ENCODE results near the gene RTF2. TPM values are rescaled to one million over a fixed set of nuclear protein-coding genes. Genes with fewer than 3 reads are reported as not detected.
"Not testable (repeated sequence)": the region's sequence is repeated elsewhere in the genome, so short reads cannot be mapped to it uniquely, and the experiment has no call there.

Gene RTF2
- total RNA-seq, 4 donors from 2014 or later: 54.3 to 74.1 (median 65.2) TPM

DNA sequence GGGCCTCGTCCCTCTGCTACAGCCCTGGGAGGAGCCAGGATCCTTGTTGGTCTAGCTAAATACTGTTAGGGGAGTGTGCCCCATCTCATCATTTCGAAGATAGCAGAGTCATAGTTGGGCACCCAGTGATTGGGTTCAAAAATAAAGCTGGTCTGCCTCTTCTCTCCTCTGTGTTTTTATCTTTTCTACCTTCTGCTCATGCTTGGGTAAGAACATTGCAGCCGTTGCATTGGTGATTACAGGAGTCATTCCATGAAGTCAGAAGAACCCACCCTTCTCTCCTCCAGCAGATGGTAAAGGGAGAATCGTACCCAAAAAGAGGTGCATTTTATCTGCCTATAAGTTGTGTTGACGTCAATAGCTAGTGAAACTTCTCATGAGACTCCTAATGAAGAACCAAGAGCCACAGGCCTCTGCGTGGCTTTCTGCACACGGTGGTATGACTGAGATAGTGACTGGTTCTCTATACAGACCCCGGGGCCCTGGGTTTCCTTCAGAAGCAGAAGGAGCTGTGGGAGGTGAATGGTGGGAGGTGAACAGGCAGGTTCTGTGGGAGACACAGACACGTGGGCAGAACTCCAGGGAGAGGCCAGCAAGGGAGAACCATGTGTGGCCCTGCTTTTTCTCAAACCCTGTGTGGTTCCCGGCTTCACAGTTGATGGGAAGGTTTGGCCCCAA, 50.4 kb downstream of the RTF2 start:
- Histone ChIP-seq H3K27ac (no peak overlapping the region), H3K4me3 (no peak overlapping the region), H3K9me3 (peaks cover 0 to 30% (median 6%) of the 10 kb centered on the region in 4 donors), H3K4me1 (peaks cover 0 to 4% (median 0%) of the 10 kb centered on the region in 4 donors), H3K27me3 (no peaks in the 10 kb centered on the region), H3K36me3 (peaks cover 5 to 72% (median 33%) of the 10 kb centered on the region in 3 donors)
- no peak for TF ChIP-seq POLR2A (IDR thresholded peaks at IDR 0.05)
- TF ChIP-seq EP300 (IDR thresholded peaks at IDR 0.05): no peak
- no peak for TF ChIP-seq CTCF (IDR thresholded peaks at IDR 0.05)
- WGBS, 2 donors: 93 to 95% methylated on average over 10 of the region's 10 CpGs
- DNase-seq (ENCODE audit: low spot score in 2 of 2): no peak

DNA sequence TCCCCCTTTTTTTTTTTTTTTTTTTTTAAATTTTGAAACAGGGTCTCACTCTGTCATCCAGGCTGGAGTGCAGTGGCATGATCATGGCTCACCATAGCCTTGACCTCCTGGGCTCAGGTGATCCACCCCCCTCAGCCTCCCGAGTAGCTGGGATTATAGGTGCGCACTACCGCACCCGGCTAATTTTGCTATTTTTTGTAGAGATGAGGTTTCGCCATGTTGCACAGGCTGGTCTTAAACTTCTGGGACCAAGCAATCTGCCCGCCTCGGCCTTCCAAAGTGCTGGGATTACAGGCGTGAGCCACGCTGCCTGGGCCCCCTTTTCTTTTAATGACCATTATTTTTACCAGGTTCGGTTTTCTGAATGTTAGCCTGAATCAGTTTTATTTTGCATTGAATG, 51.1 kb downstream of the RTF2 start:
- Histone ChIP-seq H3K4me1 (peaks cover 0 to 4% (median 0%) of the 10 kb centered on the region in 4 donors), H3K4me3 (no peak overlapping the region), H3K36me3 (peaks cover 5 to 66% (median 32%) of the 10 kb centered on the region in 3 donors), H3K27ac (no peak overlapping the region), H3K27me3 (no peaks in the 10 kb centered on the region), H3K9me3 (peaks cover 0 to 30% (median 6%) of the 10 kb centered on the region in 4 donors)
- DNase-seq (ENCODE audit: low spot score in 2 of 2): no peak
- no peak for TF ChIP-seq CTCF (IDR thresholded peaks at IDR 0.05)
- TF ChIP-seq POLR2A (IDR thresholded peaks at IDR 0.05): no peak
- TF ChIP-seq EP300 (IDR thresholded peaks at IDR 0.05): no peak
- 96% methylated on average over 10 of the region's 10 CpGs for WGBS, 2 donors

DNA sequence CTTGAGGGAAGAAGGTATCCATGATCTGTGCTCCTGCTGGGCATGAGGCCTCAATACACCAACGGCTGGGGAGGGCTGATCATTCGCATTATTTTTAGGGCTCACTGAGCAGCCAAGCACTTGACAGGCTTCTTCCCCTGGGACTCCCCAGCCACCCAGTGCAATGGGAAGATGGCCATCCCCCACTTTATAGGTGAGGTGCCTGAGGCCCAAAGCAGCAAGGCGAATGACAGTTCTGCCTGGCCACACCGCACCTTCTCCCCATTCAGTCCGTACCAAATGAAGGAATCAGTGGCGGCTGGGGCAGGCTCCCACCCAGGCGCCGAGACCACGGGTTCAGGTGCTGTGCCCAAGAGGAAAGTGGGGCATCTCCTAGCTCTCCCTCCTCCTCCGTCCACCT, 51.8 kb downstream of the RTF2 start:
- peaks cover 5 to 62% (median 32%) of the 10 kb centered on the region in 3 donors for H3K36me3 ChIP-seq
- no peaks in the 10 kb centered on the region for H3K27me3 ChIP-seq
- 98 to 99% methylated on average over 10 of the region's 10 CpGs for WGBS, 2 donors
- no peak overlapping the region for H3K4me3 ChIP-seq
- H3K27ac ChIP-seq: no peak overlapping the region
- H3K9me3 ChIP-seq: peaks cover 0 to 30% (median 6%) of the 10 kb centered on the region in 4 donors
- TF ChIP-seq EP300 (IDR thresholded peaks at IDR 0.05) (no peak), POLR2A (IDR thresholded peaks at IDR 0.05) (no peak), CTCF (IDR thresholded peaks at IDR 0.05) (no peak)
- DNase-seq (ENCODE audit: low spot score in 2 of 2): no peak
- peaks cover 0 to 4% (median 0%) of the 10 kb centered on the region in 4 donors for H3K4me1 ChIP-seq

- H3K36me3 ChIP-seq: peaks cover 5 to 55% (median 32%) of the 10 kb centered on the region in 3 donors
- 94 to 95% methylated on average over 13 of the region's 13 CpGs for WGBS, 2 donors
- not testable (repeated sequence) for H3K27me3 ChIP-seq; H3K4me1 ChIP-seq; H3K4me3 ChIP-seq; DNase-seq (ENCODE audit: low spot score in 2 of 2); H3K27ac ChIP-seq
- peaks cover 0 to 30% (median 6%) of the 10 kb centered on the region in 4 donors for H3K9me3 ChIP-seq
Observed at GRCh38 chr20:56520746-56521354, 52.4 kb downstream of the RTF2 start.

DNA sequence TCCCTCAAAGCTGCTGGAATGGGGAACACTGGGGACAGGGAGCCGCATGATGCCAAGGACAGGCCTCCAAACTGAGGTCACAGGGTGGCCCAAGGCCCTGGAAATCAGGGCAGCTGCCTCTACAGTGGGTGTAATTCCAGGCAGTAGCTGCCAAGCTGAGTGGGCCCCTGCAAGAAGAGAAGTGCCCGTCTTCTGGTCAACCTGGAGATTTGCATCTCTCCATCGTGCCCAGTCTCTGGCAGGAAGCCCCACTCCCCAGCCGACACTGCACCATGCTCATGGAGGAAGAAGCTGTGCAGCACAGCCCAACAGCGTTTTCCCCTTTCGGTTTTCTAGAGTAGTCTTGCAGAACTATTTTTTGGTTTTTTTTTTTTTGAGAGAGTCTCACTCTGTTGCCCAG, 53.9 kb downstream of the RTF2 start:
- DNase-seq (ENCODE audit: low spot score in 2 of 2): no peak
- no peak for TF ChIP-seq EP300 (IDR thresholded peaks at IDR 0.05)
- no peak for TF ChIP-seq CTCF (IDR thresholded peaks at IDR 0.05)
- TF ChIP-seq POLR2A (IDR thresholded peaks at IDR 0.05): no peak
- H3K4me1 ChIP-seq: no peaks in the 10 kb centered on the region
- no peaks in the 10 kb centered on the region for H3K27me3 ChIP-seq
- no peak overlapping the region for H3K4me3 ChIP-seq
- H3K27ac ChIP-seq: no peak overlapping the region
- H3K36me3 ChIP-seq: peaks cover 5 to 46% (median 28%) of the 10 kb centered on the region in 3 donors
- H3K9me3 ChIP-seq: peaks cover 0 to 30% (median 6%) of the 10 kb centered on the region in 4 donors
- WGBS, 2 donors: 91% methylated on average over 6 of the region's 6 CpGs

GRCh38 chr20:56524444-56524843, 56.0 kb downstream of the RTF2 start, which contains the start of gene FAM209A:
TSS of gene FAM209A (plus strand) at chr20:56524744. CDS start at chr20:56524809, 65 bp downstream.
- H3K4me1 ChIP-seq; H3K27ac ChIP-seq; H3K27me3 ChIP-seq; DNase-seq (ENCODE audit: low spot score in 2 of 2); H3K4me3 ChIP-seq: not testable (repeated sequence)
- WGBS, 2 donors: 79 to 86% methylated on average over 7 of the region's 7 CpGs
- Histone ChIP-seq H3K9me3 (peaks cover 0 to 28% (median 6%) of the 10 kb centered on the region in 4 donors), H3K36me3 (peaks cover 2 to 25% (median 10%) of the 10 kb centered on the region in 3 donors)

Measured in tibial nerve (tissue), 4 donors.